K562 (cell line): ENCODE measurements around the gene KNDC1. TPM values are rescaled to one million over a fixed set of nuclear protein-coding genes. Genes with fewer than 3 reads are reported as not detected.

Source experiments
- ESRRB ChIP-seq: fragments of 250-450 bp; sonication (Bioruptor Pico); IDR thresholded peaks from 2 replicates; pipeline ENCODE4 v1.5.0; 2020; ENCODE audit warnings: mild to moderate bottlenecking, moderate library complexity, borderline replicate concordance
- GABPB1 ChIP-seq: sonication (generic); formaldehyde crosslinking; IDR thresholded peaks from 2 replicates; pipeline ENCODE4 v1.8.0; 2022; ENCODE audit warnings: mild to moderate bottlenecking, missing genetic modification reagents
- GTF2F1 ChIP-seq: IDR thresholded peaks from 2 replicates; pipeline ENCODE4 v1.6.1; 2011; ENCODE audit warnings: low read depth, low read length, improper control_type of control experiment
- MIER1 ChIP-seq: fragments of 450-650 bp; IDR thresholded peaks from 2 replicates; pipeline ENCODE4 v1.6.1; 2016; ENCODE audit warnings: antibody characterized with exemption, mild to moderate bottlenecking, low read depth
- NR1H2 ChIP-seq: sonication (generic); formaldehyde crosslinking; IDR thresholded peaks from 2 replicates; pipeline ENCODE4 v1.4.0; 2020; ENCODE audit warnings: mild to moderate bottlenecking, missing genetic modification reagents
- WHSC1 ChIP-seq: IDR thresholded peaks from one replicate; pipeline ENCODE4 v1.6.1; 2012; ENCODE audit warnings: low read length, control low read depth, inconsistent platforms
- ZNF134 ChIP-seq: fragments of 250-450 bp; sonication (Bioruptor Pico); conservative IDR thresholded peaks from 2 replicates; pipeline ENCODE4 v1.4.0; 2020
- ZNF324 ChIP-seq: fragments of 250-450 bp; sonication (Bioruptor Pico); IDR thresholded peaks from 2 replicates; pipeline ENCODE4 v1.4.0; 2020; ENCODE audit warnings: mild to moderate bottlenecking
- ZNF609 ChIP-seq: sonication (generic); formaldehyde crosslinking; IDR thresholded peaks from 2 replicates; pipeline ENCODE4 v1.8.1; 2023; ENCODE audit warnings: missing genetic modification reagents, mild to moderate bottlenecking, borderline replicate concordance
- polyA plus RNA-seq, 8 experiments: library from polyadenylated mRNA; depleted of rRNA in 4 of 8; stranded (reverse) in 5 of 8; unstranded in 3 of 8; fragments of >200 nt; fragmentation: Nextera tagmentation in 2 of 8; fragmentation: Illumina TruSeq in 1 of 8; extraction: Ambion mirVana in 2 of 8; extraction: Trizol in 1 of 8; gene quantifications; 2 replicates each; pipeline versions ENCODE4 v1.2.1 to v1.2.3, GENCODE V29; 2011 to 2014; ENCODE audit warnings: inconsistent platforms in 1 of 8, missing spikeins in 1 of 8
- total RNA-seq, 7 experiments: library from RNA; depleted of rRNA in 6 of 7; stranded (reverse); fragments of >200 nt in 6 of 7; fragmentation: Illumina TruSeq in 2 of 7; extraction: Trizol in 2 of 7; gene quantifications; 2 replicates each; pipeline versions ENCODE4 v1.2.1 to v1.2.3, GENCODE V29; 2011 to 2021; ENCODE audit warnings: low replicate concordance in 1 of 7
- TF ChIP-seq, protein P1 (sequence below): fragments of 450-650 bp; IDR thresholded peaks from 2 replicates; pipeline ENCODE4 v1.6.1; 2018; ENCODE audit not compliant: partially characterized antibody
- TF ChIP-seq, protein P2 (sequence below): sonication (generic); formaldehyde crosslinking; IDR thresholded peaks from 2 replicates; pipeline ENCODE4 v1.8.0; 2023; ENCODE audit warnings: mild to moderate bottlenecking, missing genetic modification reagents

The KNDC1 gene
- total and polyA plus RNA-seq, 9 of the 15 experiments (the other 6 are each of a cell fraction or from before 2014, with no cell fraction given): 0.07 to 0.26 (median 0.11) TPM; not detected in 6

DNA sequence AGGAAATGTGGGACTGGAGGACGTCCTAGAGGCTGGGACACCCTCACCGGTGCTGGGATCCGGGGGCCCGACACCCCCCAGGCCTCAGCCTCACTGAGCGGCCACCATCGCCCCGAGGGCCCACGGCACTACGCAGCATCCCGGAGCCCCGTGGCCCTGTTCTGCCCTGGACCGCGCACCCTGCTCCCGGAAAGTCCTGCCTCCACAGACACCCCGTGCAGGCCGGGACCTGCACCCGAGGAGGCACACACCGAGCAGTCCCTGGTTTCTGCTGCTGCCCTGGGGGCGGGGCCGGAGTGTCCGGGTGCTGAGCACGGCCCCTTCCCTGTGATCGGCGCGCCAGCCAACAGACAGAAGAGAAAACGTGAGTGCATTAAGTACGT, 18.1 kb upstream of the KNDC1 start (continued):
- TF ChIP-seq ESRRB (CRISPR knock-in tag) (no peak), GTF2F1 (no peak), GABPB1 (no peak), NR1H2 (CRISPR knock-in tag) (no peak), WHSC1 (no peak), ZNF134 (no peak), MIER1 (no peak), ZNF609 (CRISPR knock-in tag) (no peak), ZNF324 (CRISPR knock-in tag) (no peak)
- TF ChIP-seq, protein P1, sequence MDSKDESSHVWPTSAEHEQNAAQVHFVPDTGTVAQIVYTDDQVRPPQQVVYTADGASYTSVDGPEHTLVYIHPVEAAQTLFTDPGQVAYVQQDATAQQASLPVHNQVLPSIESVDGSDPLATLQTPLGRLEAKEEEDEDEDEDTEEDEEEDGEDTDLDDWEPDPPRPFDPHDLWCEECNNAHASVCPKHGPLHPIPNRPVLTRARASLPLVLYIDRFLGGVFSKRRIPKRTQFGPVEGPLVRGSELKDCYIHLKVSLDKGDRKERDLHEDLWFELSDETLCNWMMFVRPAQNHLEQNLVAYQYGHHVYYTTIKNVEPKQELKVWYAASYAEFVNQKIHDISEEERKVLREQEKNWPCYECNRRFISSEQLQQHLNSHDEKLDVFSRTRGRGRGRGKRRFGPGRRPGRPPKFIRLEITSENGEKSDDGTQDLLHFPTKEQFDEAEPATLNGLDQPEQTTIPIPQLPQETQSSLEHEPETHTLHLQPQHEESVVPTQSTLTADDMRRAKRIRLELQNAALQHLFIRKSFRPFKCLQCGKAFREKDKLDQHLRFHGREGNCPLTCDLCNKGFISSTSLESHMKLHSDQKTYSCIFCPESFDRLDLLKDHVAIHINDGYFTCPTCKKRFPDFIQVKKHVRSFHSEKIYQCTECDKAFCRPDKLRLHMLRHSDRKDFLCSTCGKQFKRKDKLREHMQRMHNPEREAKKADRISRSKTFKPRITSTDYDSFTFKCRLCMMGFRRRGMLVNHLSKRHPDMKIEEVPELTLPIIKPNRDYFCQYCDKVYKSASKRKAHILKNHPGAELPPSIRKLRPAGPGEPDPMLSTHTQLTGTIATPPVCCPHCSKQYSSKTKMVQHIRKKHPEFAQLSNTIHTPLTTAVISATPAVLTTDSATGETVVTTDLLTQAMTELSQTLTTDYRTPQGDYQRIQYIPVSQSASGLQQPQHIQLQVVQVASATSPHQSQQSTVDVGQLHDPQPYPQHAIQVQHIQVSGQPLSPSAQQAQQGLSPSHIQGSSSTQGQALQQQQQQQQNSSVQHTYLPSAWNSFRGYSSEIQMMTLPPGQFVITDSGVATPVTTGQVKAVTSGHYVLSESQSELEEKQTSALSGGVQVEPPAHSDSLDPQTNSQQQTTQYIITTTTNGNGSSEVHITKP: no peak
- TF ChIP-seq, protein P2, sequence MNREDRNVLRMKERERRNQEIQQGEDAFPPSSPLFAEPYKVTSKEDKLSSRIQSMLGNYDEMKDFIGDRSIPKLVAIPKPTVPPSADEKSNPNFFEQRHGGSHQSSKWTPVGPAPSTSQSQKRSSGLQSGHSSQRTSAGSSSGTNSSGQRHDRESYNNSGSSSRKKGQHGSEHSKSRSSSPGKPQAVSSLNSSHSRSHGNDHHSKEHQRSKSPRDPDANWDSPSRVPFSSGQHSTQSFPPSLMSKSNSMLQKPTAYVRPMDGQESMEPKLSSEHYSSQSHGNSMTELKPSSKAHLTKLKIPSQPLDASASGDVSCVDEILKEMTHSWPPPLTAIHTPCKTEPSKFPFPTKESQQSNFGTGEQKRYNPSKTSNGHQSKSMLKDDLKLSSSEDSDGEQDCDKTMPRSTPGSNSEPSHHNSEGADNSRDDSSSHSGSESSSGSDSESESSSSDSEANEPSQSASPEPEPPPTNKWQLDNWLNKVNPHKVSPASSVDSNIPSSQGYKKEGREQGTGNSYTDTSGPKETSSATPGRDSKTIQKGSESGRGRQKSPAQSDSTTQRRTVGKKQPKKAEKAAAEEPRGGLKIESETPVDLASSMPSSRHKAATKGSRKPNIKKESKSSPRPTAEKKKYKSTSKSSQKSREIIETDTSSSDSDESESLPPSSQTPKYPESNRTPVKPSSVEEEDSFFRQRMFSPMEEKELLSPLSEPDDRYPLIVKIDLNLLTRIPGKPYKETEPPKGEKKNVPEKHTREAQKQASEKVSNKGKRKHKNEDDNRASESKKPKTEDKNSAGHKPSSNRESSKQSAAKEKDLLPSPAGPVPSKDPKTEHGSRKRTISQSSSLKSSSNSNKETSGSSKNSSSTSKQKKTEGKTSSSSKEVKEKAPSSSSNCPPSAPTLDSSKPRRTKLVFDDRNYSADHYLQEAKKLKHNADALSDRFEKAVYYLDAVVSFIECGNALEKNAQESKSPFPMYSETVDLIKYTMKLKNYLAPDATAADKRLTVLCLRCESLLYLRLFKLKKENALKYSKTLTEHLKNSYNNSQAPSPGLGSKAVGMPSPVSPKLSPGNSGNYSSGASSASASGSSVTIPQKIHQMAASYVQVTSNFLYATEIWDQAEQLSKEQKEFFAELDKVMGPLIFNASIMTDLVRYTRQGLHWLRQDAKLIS (CRISPR knock-in tag): no peak
